Measurements from ENCODE around the gene PCIF1. TPM values are rescaled to one million over a fixed set of nuclear protein-coding genes. Genes with fewer than 3 reads are reported as not detected.

PCIF1 gene
- total and polyA plus RNA-seq, 4 donors = 9.2 to 12.4 (median 11.5) TPM

GRCh38 chr20:45976086-45976485 is 41.6 kb downstream of the PCIF1 start:
- no peaks in the 10 kb centered on the region for H3K27me3 ChIP-seq (ENCODE audit: control insufficient read depth in 4 of 4, insufficient read depth in 4 of 4, low read length in 3 of 4)
- no peaks in the 10 kb centered on the region for H3K9me3 ChIP-seq (ENCODE audit: control insufficient read depth in 4 of 4, low read length in 3 of 4)
- peaks cover 0 to 6% (median 3%) of the 10 kb centered on the region in 4 donors for H3K4me1 ChIP-seq (ENCODE audit: control insufficient read depth in 4 of 4, insufficient read depth in 4 of 4, low read length in 3 of 4)
- no peak overlapping the region for H3K4me3 ChIP-seq (ENCODE audit: low read depth in 1 of 3, low read length in 3 of 3)
- no peak for DNase-seq (ENCODE audit: low spot score)
- TF ChIP-seq TAF1 (conservative IDR thresholded peaks at IDR 0.05) (no peak), HNF4G (IDR thresholded peaks at IDR 0.05) (no peak), FOXA2 (IDR thresholded peaks at IDR 0.05) (no peak), REST (IDR thresholded peaks at IDR 0.05) (no peak), FOXA1 (IDR thresholded peaks at IDR 0.05) (no peak), HNF4A (conservative IDR thresholded peaks at IDR 0.05) (no peak), JUND (IDR thresholded peaks at IDR 0.05) (no peak), YY1 (IDR thresholded peaks at IDR 0.05) (no peak), RXRA (IDR thresholded peaks at IDR 0.05) (no peak), RAD21 (IDR thresholded peaks at IDR 0.05) (no peak), NR2F2 (IDR thresholded peaks at IDR 0.05) (no peak)
- no peak overlapping the region for H3K9ac ChIP-seq (ENCODE audit: low read depth in 1 of 2, low read length in 2 of 2)
- H3K27ac ChIP-seq (ENCODE audit: low read depth in 1 of 2, low read length in 2 of 2) = no peak overlapping the region
- 83% methylated on average over 6 of the region's 6 CpGs for WGBS
- no peaks in the 10 kb centered on the region for H3K36me3 ChIP-seq (ENCODE audit: control insufficient read depth in 4 of 4, insufficient read depth in 3 of 4, low read depth in 1 of 4, low read length in 3 of 4)

DNA sequence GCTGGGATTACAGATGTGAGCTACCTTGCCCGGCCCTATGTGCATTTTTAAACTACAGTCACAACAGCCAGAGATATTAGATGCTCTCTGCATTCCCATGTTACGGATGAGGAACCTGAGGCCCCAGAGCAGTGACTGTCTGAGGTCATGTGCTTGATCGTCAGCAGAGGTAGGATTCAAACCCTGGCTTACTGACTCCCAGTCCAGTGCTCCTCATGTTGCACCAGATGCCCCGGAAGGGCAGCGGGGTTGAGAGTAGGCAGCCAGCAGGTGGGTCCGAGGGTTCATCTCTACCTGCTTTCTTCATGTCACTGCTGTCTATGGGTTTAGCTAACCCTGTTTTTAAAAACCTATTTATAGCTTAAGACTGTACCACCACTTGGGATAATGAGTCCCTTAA is 46.8 kb downstream of the PCIF1 start:
- Histone ChIP-seq H3K4me3 (ENCODE audit: low read depth in 1 of 3, low read length in 3 of 3) (no peak overlapping the region), H3K27ac (ENCODE audit: low read depth in 1 of 2, low read length in 2 of 2) (no peak overlapping the region), H3K36me3 (ENCODE audit: control insufficient read depth in 4 of 4, insufficient read depth in 3 of 4, low read depth in 1 of 4, low read length in 3 of 4) (no peaks in the 10 kb centered on the region), H3K4me1 (ENCODE audit: control insufficient read depth in 4 of 4, insufficient read depth in 4 of 4, low read length in 3 of 4) (no peaks in the 10 kb centered on the region), H3K9me3 (ENCODE audit: control insufficient read depth in 4 of 4, low read length in 3 of 4) (no peaks in the 10 kb centered on the region), H3K9ac (ENCODE audit: low read depth in 1 of 2, low read length in 2 of 2) (no peak overlapping the region), H3K27me3 (ENCODE audit: control insufficient read depth in 4 of 4, insufficient read depth in 4 of 4, low read length in 3 of 4) (peaks cover 0 to 2% (median 0%) of the 10 kb centered on the region in 4 donors)
- WGBS = 90% methylated on average over 6 of the region's 6 CpGs
- TF ChIP-seq MAX (IDR thresholded peaks at IDR 0.05) (no peak), ZBTB33 (IDR thresholded peaks at IDR 0.05) (no peak), YY1 (IDR thresholded peaks at IDR 0.05) (no peak), HNF4G (IDR thresholded peaks at IDR 0.05) (no peak), FOXA2 (IDR thresholded peaks at IDR 0.05) (no peak)
- no peak for DNase-seq (ENCODE audit: low spot score)

DNA sequence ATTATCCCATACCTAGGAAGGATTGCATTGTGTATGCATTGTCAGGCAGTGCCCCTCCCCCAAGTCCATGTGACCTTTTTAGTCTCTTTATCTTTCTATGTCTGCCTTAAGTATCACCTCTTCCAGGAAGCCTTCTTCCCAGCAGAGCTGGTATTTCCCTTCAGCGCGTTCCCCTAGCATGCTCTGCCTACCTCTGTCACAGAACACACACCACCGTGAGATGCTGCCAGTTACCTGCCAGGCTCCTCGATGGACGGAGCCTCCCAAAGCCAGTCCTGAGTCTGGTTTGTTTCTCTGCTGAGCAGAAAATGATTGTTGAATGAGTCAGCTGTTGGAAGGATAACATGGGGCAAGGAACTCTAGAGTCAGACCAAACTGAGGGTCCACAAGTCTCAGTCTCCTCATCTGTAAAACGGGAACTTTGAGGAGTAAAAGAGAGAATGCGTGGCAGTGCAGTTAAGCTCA is 48.8 kb downstream of the PCIF1 start:
- no peak for DNase-seq (ENCODE audit: low spot score)
- no peak overlapping the region for H3K27ac ChIP-seq (ENCODE audit: low read depth in 1 of 2, low read length in 2 of 2)
- no peak overlapping the region for H3K4me3 ChIP-seq (ENCODE audit: low read depth in 1 of 3, low read length in 3 of 3)
- no peaks in the 10 kb centered on the region for H3K4me1 ChIP-seq (ENCODE audit: control insufficient read depth in 4 of 4, insufficient read depth in 4 of 4, low read length in 3 of 4)
- 68% methylated on average over 7 of the region's 7 CpGs for WGBS
- H3K9ac ChIP-seq (ENCODE audit: low read depth in 1 of 2, low read length in 2 of 2) = no peak overlapping the region
- peaks cover 0 to 2% (median 0%) of the 10 kb centered on the region in 4 donors for H3K27me3 ChIP-seq (ENCODE audit: control insufficient read depth in 4 of 4, insufficient read depth in 4 of 4, low read length in 3 of 4)
- H3K36me3 ChIP-seq (ENCODE audit: control insufficient read depth in 4 of 4, insufficient read depth in 3 of 4, low read depth in 1 of 4, low read length in 3 of 4) = no peaks in the 10 kb centered on the region
- no peak for TF ChIP-seq FOXA1 (IDR thresholded peaks at IDR 0.05)
- no peak for TF ChIP-seq NR2F2 (IDR thresholded peaks at IDR 0.05)
- no peak for TF ChIP-seq HNF4G (IDR thresholded peaks at IDR 0.05)
- TF ChIP-seq, protein P1, sequence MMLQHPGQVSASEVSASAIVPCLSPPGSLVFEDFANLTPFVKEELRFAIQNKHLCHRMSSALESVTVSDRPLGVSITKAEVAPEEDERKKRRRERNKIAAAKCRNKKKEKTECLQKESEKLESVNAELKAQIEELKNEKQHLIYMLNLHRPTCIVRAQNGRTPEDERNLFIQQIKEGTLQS (IDR thresholded peaks at IDR 0.05) = no peak
- no peak for TF ChIP-seq CTCF (IDR thresholded peaks at IDR 0.05; ENCODE audit: low read depth, low read length, missing input control)
- no peaks in the 10 kb centered on the region for H3K9me3 ChIP-seq (ENCODE audit: control insufficient read depth in 4 of 4, low read length in 3 of 4)
